OCI-LY3 (cell line): ENCODE measurements around the gene CSF2.

Source experiments
- EZH2phosphoT487 ChIP-seq: fragments of 200-600 bp; shearing (Covaris generic); IDR thresholded peaks from 2 replicates; pipeline ENCODE4 v1.6.1; 2018; ENCODE audit warnings: antibody characterized with exemption, mixed run types, low read depth
- TF ChIP-seq, protein P1 (sequence below): fragments of 200-600, 300-600 bp; sonication (generic); IDR thresholded peaks from 2 replicates; pipeline ENCODE4 v1.5.1; 2014; ENCODE audit warnings: antibody characterized with exemption, low read length, low read depth

DNA sequence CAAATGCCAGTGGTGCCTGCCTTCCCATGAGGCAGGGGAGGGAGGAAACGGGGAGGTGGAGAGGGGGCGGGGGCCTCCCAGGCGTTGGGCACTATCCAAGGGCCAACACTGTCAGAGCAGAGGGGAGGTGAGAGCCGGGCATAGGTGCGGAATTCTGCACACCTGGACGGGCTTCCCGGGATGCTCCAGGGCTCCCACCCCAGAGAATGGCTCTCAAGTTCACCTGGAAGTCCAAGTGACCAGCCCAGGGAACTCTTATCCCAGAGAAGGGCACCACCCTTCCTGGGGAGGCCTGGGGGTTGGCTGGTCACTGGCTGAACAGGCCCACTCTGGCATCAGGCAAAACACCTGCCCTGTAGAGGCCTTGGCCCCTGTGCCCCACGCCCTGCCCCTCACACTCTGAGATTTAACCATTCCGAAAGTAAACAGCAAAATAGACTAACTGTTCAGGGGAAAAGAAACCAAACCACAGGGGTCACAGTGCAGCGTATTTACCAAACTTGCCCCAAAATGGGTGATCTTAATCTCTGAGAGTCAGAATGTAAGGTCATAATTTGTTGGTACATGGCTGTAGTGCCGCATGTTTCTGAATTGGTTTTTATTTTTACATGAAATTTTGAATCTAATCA, 2.7 kb downstream of the CSF2 start:
- TF ChIP-seq, protein P1, sequence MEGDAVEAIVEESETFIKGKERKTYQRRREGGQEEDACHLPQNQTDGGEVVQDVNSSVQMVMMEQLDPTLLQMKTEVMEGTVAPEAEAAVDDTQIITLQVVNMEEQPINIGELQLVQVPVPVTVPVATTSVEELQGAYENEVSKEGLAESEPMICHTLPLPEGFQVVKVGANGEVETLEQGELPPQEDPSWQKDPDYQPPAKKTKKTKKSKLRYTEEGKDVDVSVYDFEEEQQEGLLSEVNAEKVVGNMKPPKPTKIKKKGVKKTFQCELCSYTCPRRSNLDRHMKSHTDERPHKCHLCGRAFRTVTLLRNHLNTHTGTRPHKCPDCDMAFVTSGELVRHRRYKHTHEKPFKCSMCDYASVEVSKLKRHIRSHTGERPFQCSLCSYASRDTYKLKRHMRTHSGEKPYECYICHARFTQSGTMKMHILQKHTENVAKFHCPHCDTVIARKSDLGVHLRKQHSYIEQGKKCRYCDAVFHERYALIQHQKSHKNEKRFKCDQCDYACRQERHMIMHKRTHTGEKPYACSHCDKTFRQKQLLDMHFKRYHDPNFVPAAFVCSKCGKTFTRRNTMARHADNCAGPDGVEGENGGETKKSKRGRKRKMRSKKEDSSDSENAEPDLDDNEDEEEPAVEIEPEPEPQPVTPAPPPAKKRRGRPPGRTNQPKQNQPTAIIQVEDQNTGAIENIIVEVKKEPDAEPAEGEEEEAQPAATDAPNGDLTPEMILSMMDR = no peak
- TF ChIP-seq EZH2phosphoT487 = no peak
